ENCODE data around the gene CRAMP1. TPM values are rescaled to one million over a fixed set of nuclear protein-coding genes. Genes with fewer than 3 reads are reported as not detected.
A peak's percentile ranks its signal among the peaks of the same experiment; 100 is the strongest.
"Not testable (repeated sequence)": the region's sequence is repeated elsewhere in the genome, so short reads cannot be mapped to it uniquely, and the experiment has no call there.

Gene CRAMP1
- total RNA-seq, 1 donor from 2014 or later: 22.4 TPM

- POLR2A ChIA-PET: no interaction called here
- CTCF ChIA-PET: interaction anchor here (1.7 to 2.0 kb wide), 2 partner anchors 14 to 32 kb away, joined by 4 to 5 read pairs; partner anchors contain the start of gene MAPK8IP3
- TF ChIP-seq CTCF (IDR thresholded peaks at IDR 0.05): no peak
- Mint-ChIP-seq H3K4me1 (no peaks in the 10 kb centered on the region), H3K36me3 (ENCODE audit: low read depth) (peaks cover 87% of the 10 kb centered on the region), H3K27me3 (no peaks in the 10 kb centered on the region), H3K4me3 (no peak overlapping the region), H3K9me3 (no peaks in the 10 kb centered on the region), H3K27ac (no peak overlapping the region)
- intact Hi-C loops (cut with micrococcal nuclease): no loop called here
- ATAC-seq (ENCODE audit: low read depth): no peak
- no peak for DNase-seq
These were observed 79.8 kb downstream of the CRAMP1 start for GRCh38 chr16:1691956-1692355.

- ATAC-seq (ENCODE audit: low read depth): no peak
- DNase-seq: no peak
- Mint-ChIP-seq H3K36me3 (ENCODE audit: low read depth) (peaks cover 85% of the 10 kb centered on the region), H3K4me1 (no peaks in the 10 kb centered on the region), H3K9me3 (no peaks in the 10 kb centered on the region), H3K4me3 (no peak overlapping the region), H3K27me3 (no peaks in the 10 kb centered on the region), H3K27ac (no peak overlapping the region)
- ChIA-PET CTCF (interaction anchor here (1.5 kb wide), 1 partner anchor 9 kb away, joined by 4 read pairs; the partner anchor contains the start of gene MAPK8IP3), POLR2A (no interaction called here)
- intact Hi-C loops (cut with micrococcal nuclease): no loop called here
- TF ChIP-seq CTCF (IDR thresholded peaks at IDR 0.05): no peak
These were observed 84.7 kb downstream of the CRAMP1 start for GRCh38 chr16:1696863-1697262.

- DNase-seq (no peak), ATAC-seq (ENCODE audit: low read depth) (no peak)
- H3K4me3 Mint-ChIP-seq: no peak overlapping the region
- H3K27ac Mint-ChIP-seq: no peak overlapping the region
- intact Hi-C loops (cut with micrococcal nuclease): no loop called here
- CTCF ChIA-PET: no interaction called here
- POLR2A ChIA-PET: no interaction called here
- TF ChIP-seq CTCF (IDR thresholded peaks at IDR 0.05): no peak
- H3K9me3 Mint-ChIP-seq: no peaks in the 10 kb centered on the region
- H3K36me3 Mint-ChIP-seq (ENCODE audit: low read depth): peaks cover 75% of the 10 kb centered on the region
- H3K4me1 Mint-ChIP-seq: no peaks in the 10 kb centered on the region
- no peaks in the 10 kb centered on the region for H3K27me3 Mint-ChIP-seq
These were observed 86.5 kb downstream of the CRAMP1 start for GRCh38 chr16:1698680-1699079.

- Mint-ChIP-seq H3K9me3 (no peaks in the 10 kb centered on the region), H3K27me3 (no peaks in the 10 kb centered on the region), H3K4me3 (no peak overlapping the region), H3K36me3 (ENCODE audit: low read depth) (peaks cover 61% of the 10 kb centered on the region), H3K27ac (no peak overlapping the region), H3K4me1 (peaks cover 2% of the 10 kb centered on the region)
- ChIA-PET POLR2A (no interaction called here), CTCF (no interaction called here)
- no peak for TF ChIP-seq CTCF (IDR thresholded peaks at IDR 0.05)
- no peak for ATAC-seq (ENCODE audit: low read depth)
- intact Hi-C loops (cut with micrococcal nuclease): no loop called here
- DNase-seq: no peak
These were observed 88.1 kb downstream of the CRAMP1 start for GRCh38 chr16:1700246-1700645.

- peaks cover 61% of the 10 kb centered on the region for H3K36me3 Mint-ChIP-seq (ENCODE audit: low read depth)
- no peak for ATAC-seq (ENCODE audit: low read depth)
- no peak overlapping the region for H3K4me3 Mint-ChIP-seq
These were observed 89.2 kb downstream of the CRAMP1 start for GRCh38 chr16:1701216-1701878.

GRCh38 chr16:1705324-1705687 lies 93.1 kb downstream of the CRAMP1 start:
- ATAC-seq (ENCODE audit: low read depth): peak; percentile 19
- Mint-ChIP-seq H3K4me3 (peak overlapping the region; percentile 99), H3K4me1 (peaks cover 36% of the 10 kb centered on the region), H3K27ac (peak overlapping the region; percentile 98), H3K36me3 (ENCODE audit: low read depth) (peaks cover 46% of the 10 kb centered on the region)
- not testable (repeated sequence) for H3K27me3 Mint-ChIP-seq, H3K9me3 Mint-ChIP-seq, DNase-seq
- ChIA-PET POLR2A (interaction anchor here (0.6 to 3.3 kb wide), 22 partner anchors 8 to 450 kb away, joined by 3 to 49 read pairs (median 6); partner anchors contain the start of genes EME2, FAHD1, HAGH and JPT2), CTCF (interaction anchor here (0.7 to 2.9 kb wide), 12 partner anchors 8 to 341 kb away, joined by 3 to 16 read pairs (median 6); partner anchors contain the start of genes JPT2, NUBP2 and SPSB3)
- intact Hi-C loops (cut with micrococcal nuclease): loop anchor here (5.0 kb wide), 2 partner anchors 93 to 283 kb away; partner anchors contain the start of genes CRAMP1, IFT140 and UQCC4

More at GRCh38 chr16:1701216-1701878, 89.2 kb downstream of the CRAMP1 start:
- H3K27me3 Mint-ChIP-seq: no peaks in the 10 kb centered on the region
- H3K9me3 Mint-ChIP-seq: no peaks in the 10 kb centered on the region
- H3K27ac Mint-ChIP-seq: no peak overlapping the region
- DNase-seq: no peak
- ChIA-PET POLR2A (interaction anchor here (0.5 to 0.7 kb wide), 3 partner anchors 29 to 1563 kb away, joined by 3 to 5 read pairs (median 5); partner anchors contain the start of gene NPRL3), CTCF (interaction anchor here (0.6 to 0.8 kb wide), 2 partner anchors 10 to 294 kb away, joined by 3 read pairs; no protein-coding TSS in a partner anchor)
- peaks cover 6% of the 10 kb centered on the region for H3K4me1 Mint-ChIP-seq
- no peak for TF ChIP-seq CTCF (IDR thresholded peaks at IDR 0.05)
- intact Hi-C loops (cut with micrococcal nuclease): no loop called here

Measured in activated B cell treated with CpG ODN at 0.5 μM for 24 hours (primary cell).